SU-DHL-6 (cell line): ENCODE data around the gene BLMH.

Source experiments
- H2AFZ ChIP-seq: fragments of 200-600 bp; sonication (generic); 2 replicates; pipeline ENCODE4 v1.6.1; 2014; ENCODE audit warnings: low read depth, mild to moderate bottlenecking, moderate library complexity, mixed read lengths, antibody characterized with exemption, low read length; ENCODE audit not compliant: severe bottlenecking
- H3F3A ChIP-seq: fragments of 200-600 bp; shearing (Covaris generic); 2 replicates; pipeline ENCODE4 v1.6.0; 2016; ENCODE audit warnings: antibody characterized with exemption, mild to moderate bottlenecking; ENCODE audit not compliant: insufficient read depth
- H3K27ac ChIP-seq: fragments of 200-600 bp; sonication (generic); 2 replicates; pipeline ENCODE4 v1.5.1; 2016; ENCODE audit warnings: low read depth, mild to moderate bottlenecking, low read length, moderate library complexity, mixed read lengths
- H3K27me3 ChIP-seq: fragments of 200-600 bp; sonication (generic), shearing (Covaris generic); 2 replicates; pipeline ENCODE4 v1.6.0; 2014; ENCODE audit warnings: mild to moderate bottlenecking, low read length
- H3K36me3 ChIP-seq: fragments of 200-600 bp; sonication (generic); 2 replicates; pipeline ENCODE4 v1.6.1; 2014; ENCODE audit warnings: mild to moderate bottlenecking, low read length, mixed read lengths
- H3K4me2 ChIP-seq: fragments of 300-600, 200-600 bp; shearing (Covaris generic), sonication (generic); 2 replicates; pipeline ENCODE4 v1.6.0; 2014; ENCODE audit warnings: low read length, low read depth, mild to moderate bottlenecking; ENCODE audit not compliant: poor library complexity, severe bottlenecking
- H3K4me3 ChIP-seq: fragments of 200-600 bp; sonication (generic); 2 replicates; pipeline ENCODE4 v1.5.1; 2014; ENCODE audit warnings: antibody characterized with exemption, low read length, mild to moderate bottlenecking, mixed read lengths; ENCODE audit not compliant: insufficient read depth, poor library complexity, severe bottlenecking
- H3K79me2 ChIP-seq: fragments of 200-600 bp; sonication (generic); 2 replicates; pipeline ENCODE4 v1.6.1; 2014; ENCODE audit warnings: mild to moderate bottlenecking, low read length, moderate library complexity; ENCODE audit not compliant: insufficient read depth
- H3K9ac ChIP-seq: fragments of 200-600 bp; sonication (generic); 2 replicates; pipeline ENCODE4 v1.7.0; 2014; ENCODE audit warnings: mild to moderate bottlenecking, low read length
- H3K9me2 ChIP-seq: fragments of 200-600 bp; sonication (generic); replicated peaks from 2 replicates; pipeline ENCODE4 v1.6.1; 2014; ENCODE audit warnings: low read length; ENCODE audit not compliant: insufficient read depth
- H3K9me3 ChIP-seq: fragments of 200-600 bp; sonication (generic); 2 replicates; pipeline ENCODE4 v1.6.1; 2014; ENCODE audit warnings: low read length, mixed read lengths; ENCODE audit not compliant: insufficient read depth
- H4K20me1 ChIP-seq: fragments of 200-600 bp; sonication (generic); 2 replicates; pipeline ENCODE4 v1.6.1; 2014; ENCODE audit warnings: low read depth, mild to moderate bottlenecking, antibody characterized with exemption, low read length, moderate library complexity, mixed read lengths
- EZH2phosphoT487 ChIP-seq: fragments of 200-600 bp; sonication (generic), shearing (Covaris generic); conservative IDR thresholded peaks from 2 replicates; pipeline ENCODE4 v1.6.1; 2018; ENCODE audit warnings: mild to moderate bottlenecking, antibody characterized with exemption, low read length, moderate library complexity, mixed read lengths
- TF ChIP-seq, protein P1 (sequence below): fragments of 200-600 bp; sonication (generic); IDR thresholded peaks from one replicate; pipeline ENCODE4 v1.5.1; 2017; ENCODE audit warnings: antibody characterized with exemption, mild to moderate bottlenecking, low read length, moderate library complexity; ENCODE audit not compliant: insufficient read depth, poor library complexity, severe bottlenecking

Gene BLMH

DNA sequence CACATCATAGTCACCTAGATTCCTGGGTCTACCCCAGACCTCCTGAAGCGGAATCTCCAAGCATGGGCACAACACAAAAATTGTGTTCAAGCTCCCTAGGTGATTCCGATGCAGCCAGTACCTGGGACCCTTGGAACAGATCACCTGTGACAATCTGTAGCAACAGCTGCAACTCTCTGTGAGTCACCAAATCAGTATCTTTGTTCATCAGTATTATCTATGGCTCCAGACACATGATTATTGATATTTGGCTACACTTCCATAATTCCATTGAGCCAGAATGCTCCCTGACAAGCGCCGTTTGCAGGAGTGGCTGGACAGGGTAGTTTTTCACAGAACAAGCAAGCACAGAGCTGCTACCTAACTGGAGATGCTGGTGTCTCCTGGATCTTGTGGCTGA is 72.4 kb downstream of the BLMH start:
- no peaks in the 10 kb centered on the region for H3K27me3 ChIP-seq
- H3K27ac ChIP-seq: no peak overlapping the region
- no peaks in the 10 kb centered on the region for H4K20me1 ChIP-seq
- no peak overlapping the region for H2AFZ ChIP-seq
- H3F3A ChIP-seq: no peaks in the 10 kb centered on the region
- no peaks in the 10 kb centered on the region for H3K36me3 ChIP-seq
- H3K9ac ChIP-seq: no peak overlapping the region
- no peaks in the 10 kb centered on the region for H3K79me2 ChIP-seq
- no peak overlapping the region for H3K4me2 ChIP-seq
- no peaks in the 10 kb centered on the region for H3K9me2 ChIP-seq
- no peak overlapping the region for H3K4me3 ChIP-seq
- no peak for TF ChIP-seq EZH2phosphoT487
- TF ChIP-seq, protein P1, sequence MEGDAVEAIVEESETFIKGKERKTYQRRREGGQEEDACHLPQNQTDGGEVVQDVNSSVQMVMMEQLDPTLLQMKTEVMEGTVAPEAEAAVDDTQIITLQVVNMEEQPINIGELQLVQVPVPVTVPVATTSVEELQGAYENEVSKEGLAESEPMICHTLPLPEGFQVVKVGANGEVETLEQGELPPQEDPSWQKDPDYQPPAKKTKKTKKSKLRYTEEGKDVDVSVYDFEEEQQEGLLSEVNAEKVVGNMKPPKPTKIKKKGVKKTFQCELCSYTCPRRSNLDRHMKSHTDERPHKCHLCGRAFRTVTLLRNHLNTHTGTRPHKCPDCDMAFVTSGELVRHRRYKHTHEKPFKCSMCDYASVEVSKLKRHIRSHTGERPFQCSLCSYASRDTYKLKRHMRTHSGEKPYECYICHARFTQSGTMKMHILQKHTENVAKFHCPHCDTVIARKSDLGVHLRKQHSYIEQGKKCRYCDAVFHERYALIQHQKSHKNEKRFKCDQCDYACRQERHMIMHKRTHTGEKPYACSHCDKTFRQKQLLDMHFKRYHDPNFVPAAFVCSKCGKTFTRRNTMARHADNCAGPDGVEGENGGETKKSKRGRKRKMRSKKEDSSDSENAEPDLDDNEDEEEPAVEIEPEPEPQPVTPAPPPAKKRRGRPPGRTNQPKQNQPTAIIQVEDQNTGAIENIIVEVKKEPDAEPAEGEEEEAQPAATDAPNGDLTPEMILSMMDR: no peak
- H3K9me3 ChIP-seq: no peaks in the 10 kb centered on the region

DNA sequence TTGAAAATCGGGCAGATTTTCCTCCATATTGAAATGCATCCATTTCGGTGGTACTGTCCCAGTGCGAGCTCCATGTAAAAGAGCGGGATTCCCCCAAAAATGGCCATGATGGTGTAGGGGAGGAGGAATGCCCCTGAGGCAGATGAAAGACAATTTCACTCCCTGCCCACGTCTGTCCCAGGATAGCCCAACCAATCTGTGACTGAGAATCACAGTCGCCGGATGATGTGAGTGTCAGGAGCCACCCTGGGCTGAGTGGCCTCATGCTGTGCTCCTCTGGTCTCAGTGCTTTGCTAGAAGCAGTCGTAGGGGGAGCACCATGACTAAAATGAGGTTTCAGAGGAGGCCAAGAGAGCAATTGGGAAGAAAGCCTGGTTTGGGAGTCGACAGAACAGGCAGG is 72.9 kb downstream of the BLMH start:
- H3K9me3 ChIP-seq: no peaks in the 10 kb centered on the region

DNA sequence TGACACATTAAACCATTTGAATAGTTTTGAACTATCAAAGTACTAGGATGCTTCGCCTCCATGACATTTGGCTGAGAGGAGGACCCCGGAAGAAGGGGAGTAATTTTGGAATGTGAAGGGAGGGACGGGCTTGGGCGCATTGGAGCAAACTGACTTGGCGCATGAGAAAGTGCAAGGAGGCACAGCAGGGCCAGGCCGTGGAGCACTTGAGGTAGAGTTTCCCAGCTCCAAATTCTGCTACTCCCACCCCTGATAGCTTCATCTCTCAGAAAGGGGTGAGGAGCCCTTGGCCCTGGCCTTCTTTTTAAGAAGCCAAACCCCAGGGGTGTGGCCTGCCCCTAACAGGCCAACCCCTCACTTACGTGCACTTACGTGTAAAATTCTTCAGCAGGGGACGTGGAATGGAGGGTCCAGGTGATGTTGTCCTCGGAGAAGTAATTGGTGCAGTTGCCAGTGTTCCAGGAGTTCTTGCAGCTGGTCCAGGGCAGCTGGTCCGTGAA is 73.9 kb downstream of the BLMH start:
- H3K9me3 ChIP-seq: no peaks in the 10 kb centered on the region
- H3K9me2 ChIP-seq: no peaks in the 10 kb centered on the region
- no peaks in the 10 kb centered on the region for H3K36me3 ChIP-seq

More for the DNA sequence above, 72.9 kb downstream of the BLMH start:
- Histone ChIP-seq H2AFZ (no peak overlapping the region), H3K4me3 (no peak overlapping the region), H3K27me3 (no peaks in the 10 kb centered on the region), H4K20me1 (no peaks in the 10 kb centered on the region), H3K9ac (no peak overlapping the region), H3F3A (no peaks in the 10 kb centered on the region), H3K27ac (no peak overlapping the region), H3K4me2 (no peak overlapping the region), H3K36me3 (no peaks in the 10 kb centered on the region), H3K79me2 (no peaks in the 10 kb centered on the region), H3K9me2 (no peaks in the 10 kb centered on the region)
- no peak for TF ChIP-seq EZH2phosphoT487
- TF ChIP-seq, protein P1: no peak

More for the DNA sequence above, 73.9 kb downstream of the BLMH start:
- no peaks in the 10 kb centered on the region for H4K20me1 ChIP-seq
- H3K9ac ChIP-seq: no peak overlapping the region
- TF ChIP-seq EZH2phosphoT487: no peak
- TF ChIP-seq, protein P1: no peak
- no peak overlapping the region for H3K4me3 ChIP-seq
- no peaks in the 10 kb centered on the region for H3K27me3 ChIP-seq
- no peak overlapping the region for H2AFZ ChIP-seq
- H3F3A ChIP-seq: no peaks in the 10 kb centered on the region
- H3K27ac ChIP-seq: no peak overlapping the region
- H3K79me2 ChIP-seq: no peaks in the 10 kb centered on the region
- H3K4me2 ChIP-seq: no peak overlapping the region
